ENCODE measurements around the gene HSPB7. TPM values are rescaled to one million over a fixed set of nuclear protein-coding genes. Genes with fewer than 3 reads are reported as not detected.
"Not testable (repeated sequence)": the region's sequence is repeated elsewhere in the genome, so short reads cannot be mapped to it uniquely, and the experiment has no call there.

HSPB7 gene
- total RNA-seq, 1 experiment from 2014 or later: not detected

- DNase-seq (ENCODE audit: low spot score): peak; percentile 40
Observed at GRCh38 chr1:16006552-16007485, 11.0 kb downstream of the HSPB7 start.

GRCh38 chr1:16006010-16006409, 11.8 kb downstream of the HSPB7 start:
- DNase-seq (ENCODE audit: low spot score): no peak

GRCh38 chr1:16005597-16005996, 12.2 kb downstream of the HSPB7 start:
- no peak for DNase-seq (ENCODE audit: low spot score)

- DNase-seq (ENCODE audit: low spot score): not testable (repeated sequence)
Observed at GRCh38 chr1:16001274-16001673, 16.6 kb downstream of the HSPB7 start.

GRCh38 chr1:15998929-15999328, 18.9 kb downstream of the HSPB7 start:
- no peak for DNase-seq (ENCODE audit: low spot score)

- no peak for DNase-seq (ENCODE audit: low spot score)
Observed at GRCh38 chr1:15997637-15998280, 20.1 kb downstream of the HSPB7 start.

- DNase-seq (ENCODE audit: low spot score): no peak
Observed at GRCh38 chr1:15997076-15997585, 20.7 kb downstream of the HSPB7 start.

- DNase-seq (ENCODE audit: low spot score): peak; percentile 42
Observed at GRCh38 chr1:15994590-15995351, 23.1 kb downstream of the HSPB7 start.

GRCh38 chr1:15994081-15994480, 23.8 kb downstream of the HSPB7 start:
- DNase-seq (ENCODE audit: low spot score): no peak

GRCh38 chr1:15993666-15994065, 24.2 kb downstream of the HSPB7 start:
- DNase-seq (ENCODE audit: low spot score): no peak

- DNase-seq (ENCODE audit: low spot score): no peak
Observed at GRCh38 chr1:15992582-15993500, 25.0 kb downstream of the HSPB7 start.

- no peak for DNase-seq (ENCODE audit: low spot score)
Observed at GRCh38 chr1:15992187-15992553, 25.7 kb downstream of the HSPB7 start.

GRCh38 chr1:15991427-15992186, 26.2 kb downstream of the HSPB7 start:
- no peak for DNase-seq (ENCODE audit: low spot score)

GRCh38 chr1:15989776-15990175, 28.1 kb downstream of the HSPB7 start:
- DNase-seq (ENCODE audit: low spot score): no peak

- no peak for DNase-seq (ENCODE audit: low spot score)
Observed at GRCh38 chr1:15988856-15989736, 28.7 kb downstream of the HSPB7 start.

- peak; percentile 18 for DNase-seq (ENCODE audit: low spot score)
Observed at GRCh38 chr1:15985611-15986297, 32.1 kb downstream of the HSPB7 start.

- DNase-seq (ENCODE audit: low spot score): no peak
Observed at GRCh38 chr1:15983275-15983674, 34.6 kb downstream of the HSPB7 start.

GRCh38 chr1:15981679-15982078, 36.2 kb downstream of the HSPB7 start:
- DNase-seq (ENCODE audit: low spot score): no peak

- DNase-seq (ENCODE audit: low spot score): not testable (repeated sequence)
Observed at GRCh38 chr1:15977947-15978346, 39.9 kb downstream of the HSPB7 start.
